Measurements from ENCODE around the gene EIF5AL1.
"Not testable (repeated sequence)": the region's sequence is repeated elsewhere in the genome, so short reads cannot be mapped to it uniquely, and the experiment has no call there.

EIF5AL1 gene

GRCh38 chr10:79522464-79522863, 10.1 kb downstream of the EIF5AL1 start:
- not testable (repeated sequence) for H3K79me2 ChIP-seq (ENCODE audit: control insufficient read depth, insufficient read depth, low read length, poor library complexity); H4K8ac ChIP-seq (ENCODE audit: low read depth, low read length); H3K23ac ChIP-seq (ENCODE audit: low read length); H3K27me3 ChIP-seq (ENCODE audit: insufficient read depth, low read length); H3K9me3 ChIP-seq (ENCODE audit: insufficient read depth, low read depth, low read length); H2BK12ac ChIP-seq (ENCODE audit: low read length); H3K4me2 ChIP-seq (ENCODE audit: low read length); H4K91ac ChIP-seq (ENCODE audit: low read depth, low read length); H2AK5ac ChIP-seq (ENCODE audit: low read length); H2BK5ac ChIP-seq (ENCODE audit: low read depth, low read length, poor library complexity); H3K4ac ChIP-seq (ENCODE audit: low read depth, low read length); H3K36me3 ChIP-seq (ENCODE audit: control insufficient read depth in 1 of 2, insufficient read depth in 2 of 2, low read length in 2 of 2); H3K4me1 ChIP-seq (ENCODE audit: control insufficient read depth in 1 of 2, insufficient read depth in 2 of 2, low read length in 2 of 2); H2AFZ ChIP-seq (ENCODE audit: insufficient read depth, low read length, poor library complexity); H3K27ac ChIP-seq (ENCODE audit: low read depth, low read length); H3K4me3 ChIP-seq (ENCODE audit: low read depth, low read length); H2BK120ac ChIP-seq (ENCODE audit: insufficient read depth, low read length, poor library complexity); H3K9ac ChIP-seq (ENCODE audit: low read length); H4K12ac ChIP-seq (ENCODE audit: low read depth, low read length); H3K14ac ChIP-seq (ENCODE audit: low read length); H3K18ac ChIP-seq (ENCODE audit: low read length); DNase-seq; H3K79me1 ChIP-seq (ENCODE audit: low read length)
- WGBS (ENCODE audit: extremely low coverage, insufficient coverage, insufficient read length), result no CpG with 5 or more reads among the region's 4 CpGs

GRCh38 chr10:79523157-79523853, 11.0 kb downstream of the EIF5AL1 start:
- not testable (repeated sequence) for H3K27ac ChIP-seq (ENCODE audit: low read depth, low read length); H2AFZ ChIP-seq (ENCODE audit: insufficient read depth, low read length, poor library complexity); H3K9me3 ChIP-seq (ENCODE audit: insufficient read depth, low read depth, low read length); H3K4me3 ChIP-seq (ENCODE audit: low read depth, low read length); H2BK5ac ChIP-seq (ENCODE audit: low read depth, low read length, poor library complexity); H3K79me1 ChIP-seq (ENCODE audit: low read length); H3K79me2 ChIP-seq (ENCODE audit: control insufficient read depth, insufficient read depth, low read length, poor library complexity); H3K18ac ChIP-seq (ENCODE audit: low read length); DNase-seq; H4K12ac ChIP-seq (ENCODE audit: low read depth, low read length); H3K9ac ChIP-seq (ENCODE audit: low read length); H4K91ac ChIP-seq (ENCODE audit: low read depth, low read length); H3K23ac ChIP-seq (ENCODE audit: low read length); H3K27me3 ChIP-seq (ENCODE audit: insufficient read depth, low read length); H3K4ac ChIP-seq (ENCODE audit: low read depth, low read length); H2AK5ac ChIP-seq (ENCODE audit: low read length); H2BK12ac ChIP-seq (ENCODE audit: low read length); H3K36me3 ChIP-seq (ENCODE audit: control insufficient read depth in 1 of 2, insufficient read depth in 2 of 2, low read length in 2 of 2); H2BK120ac ChIP-seq (ENCODE audit: insufficient read depth, low read length, poor library complexity); H3K14ac ChIP-seq (ENCODE audit: low read length); H3K4me1 ChIP-seq (ENCODE audit: control insufficient read depth in 1 of 2, insufficient read depth in 2 of 2, low read length in 2 of 2); H3K4me2 ChIP-seq (ENCODE audit: low read length); H4K8ac ChIP-seq (ENCODE audit: low read depth, low read length)
- no CpG with 5 or more reads among the region's 13 CpGs for WGBS (ENCODE audit: extremely low coverage, insufficient coverage, insufficient read length)

- H3K4me2 ChIP-seq (ENCODE audit: low read length); H3K4ac ChIP-seq (ENCODE audit: low read depth, low read length); H3K4me3 ChIP-seq (ENCODE audit: low read depth, low read length); DNase-seq; H3K79me2 ChIP-seq (ENCODE audit: control insufficient read depth, insufficient read depth, low read length, poor library complexity); H2AFZ ChIP-seq (ENCODE audit: insufficient read depth, low read length, poor library complexity); H3K23ac ChIP-seq (ENCODE audit: low read length); H2BK120ac ChIP-seq (ENCODE audit: insufficient read depth, low read length, poor library complexity); H3K27ac ChIP-seq (ENCODE audit: low read depth, low read length); H3K79me1 ChIP-seq (ENCODE audit: low read length); H3K36me3 ChIP-seq (ENCODE audit: control insufficient read depth in 1 of 2, insufficient read depth in 2 of 2, low read length in 2 of 2); H3K9me3 ChIP-seq (ENCODE audit: insufficient read depth, low read depth, low read length); H3K9ac ChIP-seq (ENCODE audit: low read length); H2BK5ac ChIP-seq (ENCODE audit: low read depth, low read length, poor library complexity); H3K14ac ChIP-seq (ENCODE audit: low read length); H4K12ac ChIP-seq (ENCODE audit: low read depth, low read length); H3K18ac ChIP-seq (ENCODE audit: low read length); H3K27me3 ChIP-seq (ENCODE audit: insufficient read depth, low read length); H4K91ac ChIP-seq (ENCODE audit: low read depth, low read length); H2AK5ac ChIP-seq (ENCODE audit: low read length); H2BK12ac ChIP-seq (ENCODE audit: low read length); H4K8ac ChIP-seq (ENCODE audit: low read depth, low read length); H3K4me1 ChIP-seq (ENCODE audit: control insufficient read depth in 1 of 2, insufficient read depth in 2 of 2, low read length in 2 of 2): not testable (repeated sequence)
- WGBS (ENCODE audit: extremely low coverage, insufficient coverage, insufficient read length), result no CpG with 5 or more reads among the region's 8 CpGs
These were observed 12.8 kb downstream of the EIF5AL1 start for GRCh38 chr10:79525049-79525710.

- WGBS (ENCODE audit: extremely low coverage, insufficient coverage, insufficient read length), result no CpG with 5 or more reads among the region's 4 CpGs
- H2BK5ac ChIP-seq (ENCODE audit: low read depth, low read length, poor library complexity); H3K4me1 ChIP-seq (ENCODE audit: control insufficient read depth in 1 of 2, insufficient read depth in 2 of 2, low read length in 2 of 2); DNase-seq; H4K8ac ChIP-seq (ENCODE audit: low read depth, low read length); H3K27ac ChIP-seq (ENCODE audit: low read depth, low read length); H3K9ac ChIP-seq (ENCODE audit: low read length); H3K27me3 ChIP-seq (ENCODE audit: insufficient read depth, low read length); H4K91ac ChIP-seq (ENCODE audit: low read depth, low read length); H3K79me1 ChIP-seq (ENCODE audit: low read length); H3K14ac ChIP-seq (ENCODE audit: low read length); H3K18ac ChIP-seq (ENCODE audit: low read length); H3K4me2 ChIP-seq (ENCODE audit: low read length); H4K12ac ChIP-seq (ENCODE audit: low read depth, low read length); H2BK12ac ChIP-seq (ENCODE audit: low read length); H3K23ac ChIP-seq (ENCODE audit: low read length); H2BK120ac ChIP-seq (ENCODE audit: insufficient read depth, low read length, poor library complexity); H3K4me3 ChIP-seq (ENCODE audit: low read depth, low read length); H3K4ac ChIP-seq (ENCODE audit: low read depth, low read length); H3K36me3 ChIP-seq (ENCODE audit: control insufficient read depth in 1 of 2, insufficient read depth in 2 of 2, low read length in 2 of 2); H2AK5ac ChIP-seq (ENCODE audit: low read length); H3K79me2 ChIP-seq (ENCODE audit: control insufficient read depth, insufficient read depth, low read length, poor library complexity); H3K9me3 ChIP-seq (ENCODE audit: insufficient read depth, low read depth, low read length); H2AFZ ChIP-seq (ENCODE audit: insufficient read depth, low read length, poor library complexity): not testable (repeated sequence)
These were observed 15.9 kb downstream of the EIF5AL1 start for GRCh38 chr10:79528261-79528660.
